ENCODE measurements around the gene ITLN2.
"Not testable (repeated sequence)": the region's sequence is repeated elsewhere in the genome, so short reads cannot be mapped to it uniquely, and the experiment has no call there.

GRCh38 chr1:160900683-160901082, 53.9 kb downstream of the ITLN2 start:
- not testable (repeated sequence) for TF ChIP-seq CTCF (optimal IDR thresholded peaks at IDR 0.05 in 1 of 3, IDR thresholded peaks at IDR 0.05 in 1 of 3, conservative IDR thresholded peaks at IDR 0.05 in 1 of 3; ENCODE audit: extremely low read depth in 1 of 3, insufficient read depth in 2 of 3, low read length in 3 of 3); EZH2 (IDR thresholded peaks at IDR 0.05; ENCODE audit: low read length)

All from keratinocyte (primary cell).